ENCODE data around the gene RANBP1.

- TF ChIP-seq, protein P1, sequence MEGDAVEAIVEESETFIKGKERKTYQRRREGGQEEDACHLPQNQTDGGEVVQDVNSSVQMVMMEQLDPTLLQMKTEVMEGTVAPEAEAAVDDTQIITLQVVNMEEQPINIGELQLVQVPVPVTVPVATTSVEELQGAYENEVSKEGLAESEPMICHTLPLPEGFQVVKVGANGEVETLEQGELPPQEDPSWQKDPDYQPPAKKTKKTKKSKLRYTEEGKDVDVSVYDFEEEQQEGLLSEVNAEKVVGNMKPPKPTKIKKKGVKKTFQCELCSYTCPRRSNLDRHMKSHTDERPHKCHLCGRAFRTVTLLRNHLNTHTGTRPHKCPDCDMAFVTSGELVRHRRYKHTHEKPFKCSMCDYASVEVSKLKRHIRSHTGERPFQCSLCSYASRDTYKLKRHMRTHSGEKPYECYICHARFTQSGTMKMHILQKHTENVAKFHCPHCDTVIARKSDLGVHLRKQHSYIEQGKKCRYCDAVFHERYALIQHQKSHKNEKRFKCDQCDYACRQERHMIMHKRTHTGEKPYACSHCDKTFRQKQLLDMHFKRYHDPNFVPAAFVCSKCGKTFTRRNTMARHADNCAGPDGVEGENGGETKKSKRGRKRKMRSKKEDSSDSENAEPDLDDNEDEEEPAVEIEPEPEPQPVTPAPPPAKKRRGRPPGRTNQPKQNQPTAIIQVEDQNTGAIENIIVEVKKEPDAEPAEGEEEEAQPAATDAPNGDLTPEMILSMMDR (conservative IDR thresholded peaks at IDR 0.05): no peak
- TF ChIP-seq EZH2 (IDR thresholded peaks at IDR 0.05; ENCODE audit: low read depth): no peak
Observed at GRCh38 chr22:20173246-20173645, 57.3 kb downstream of the RANBP1 start.
